ENCODE results near the gene FAR2. TPM values are rescaled to one million over a fixed set of nuclear protein-coding genes. Genes with fewer than 3 reads are reported as not detected.

FAR2 gene
- 10 to 100 TPM; 13.2 to 27.4 (median 22.8) TPM for total RNA-seq

- no peak for TF ChIP-seq CTCF (IDR thresholded peaks at IDR 0.05; ENCODE audit: low read depth)
Measured at GRCh38 chr12:29148911-29149690, at the start of gene FAR2. TSS of gene FAR2 (plus strand) at chr12:29149278. CDS start at chr12:29270450, 121,172 bp downstream.

- no peak for TF ChIP-seq CTCF (IDR thresholded peaks at IDR 0.05; ENCODE audit: low read depth)
Measured at GRCh38 chr12:29102741-29103140, 46.3 kb upstream of the FAR2 start.

DNA sequence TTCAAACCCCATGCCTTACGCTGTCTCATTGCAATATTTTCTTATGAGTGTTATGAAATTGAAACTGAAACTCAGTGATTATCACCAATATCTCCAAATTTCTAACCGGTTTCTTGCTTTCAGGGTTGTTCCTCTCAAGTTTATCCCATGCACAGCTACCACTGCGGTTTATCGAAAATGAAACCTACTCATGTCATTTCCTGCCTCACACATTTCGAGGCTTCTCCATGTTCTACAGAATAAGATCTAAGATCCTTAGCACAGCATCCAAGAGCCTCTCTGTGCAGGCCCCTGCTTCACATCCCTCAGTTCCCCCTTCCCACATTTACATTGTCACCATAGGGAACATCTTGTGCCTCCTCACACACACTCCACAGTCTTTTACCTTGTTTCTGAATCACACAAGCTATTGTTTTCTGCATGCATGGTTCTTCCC, 45.5 kb upstream of the FAR2 start:
- no peak for TF ChIP-seq CTCF (IDR thresholded peaks at IDR 0.05; ENCODE audit: low read depth)

GRCh38 chr12:29104516-29104915, 44.6 kb upstream of the FAR2 start:
- TF ChIP-seq CTCF (IDR thresholded peaks at IDR 0.05; ENCODE audit: low read depth) = no peak

DNA sequence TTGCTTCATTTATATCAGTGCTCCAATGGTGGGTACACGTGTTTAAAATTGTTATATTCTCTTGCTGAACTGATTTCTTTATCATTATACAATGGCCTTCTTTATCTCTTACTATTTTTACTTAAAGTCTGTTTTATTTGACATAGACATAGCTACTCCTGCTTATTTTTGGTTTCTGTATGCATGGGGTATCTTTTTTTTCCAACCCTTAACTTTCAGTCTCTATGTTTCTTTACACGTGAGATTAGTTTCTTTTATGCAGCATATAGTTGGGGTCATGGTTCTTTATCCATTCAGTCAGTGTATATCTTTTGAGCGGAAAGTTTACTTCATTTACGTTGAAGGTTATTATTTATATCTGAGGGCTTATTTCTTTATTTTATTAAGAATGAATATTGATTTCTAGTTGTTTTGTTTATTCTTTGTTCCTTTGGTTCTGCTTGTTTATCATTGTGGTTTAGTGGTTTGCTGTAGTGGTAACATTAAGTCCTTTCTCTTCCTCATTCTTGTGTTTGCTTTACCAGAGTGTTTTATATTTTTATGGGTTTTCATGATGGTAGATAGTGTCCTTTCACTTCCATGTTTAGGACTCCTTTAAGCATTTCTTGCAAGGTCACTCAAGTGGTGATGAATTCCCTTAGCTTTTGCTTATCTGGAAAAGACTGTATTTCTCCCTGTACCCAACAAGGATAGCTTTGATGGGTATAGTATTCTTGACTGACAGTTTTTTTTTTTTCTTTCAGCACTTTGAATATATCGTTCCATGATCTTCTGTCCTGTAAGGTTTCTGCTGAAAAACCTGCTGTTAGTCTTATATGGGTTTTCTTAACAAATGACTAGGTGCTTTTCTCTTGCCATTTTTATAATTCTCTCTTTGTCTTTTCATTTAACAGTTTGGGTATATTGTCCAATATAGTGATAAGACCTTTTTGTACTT, 38.3 kb upstream of the FAR2 start:
- no peak for TF ChIP-seq CTCF (IDR thresholded peaks at IDR 0.05; ENCODE audit: low read depth)

GRCh38 chr12:29113101-29113500, 36.0 kb upstream of the FAR2 start:
- no peak for TF ChIP-seq CTCF (IDR thresholded peaks at IDR 0.05; ENCODE audit: low read depth)

DNA sequence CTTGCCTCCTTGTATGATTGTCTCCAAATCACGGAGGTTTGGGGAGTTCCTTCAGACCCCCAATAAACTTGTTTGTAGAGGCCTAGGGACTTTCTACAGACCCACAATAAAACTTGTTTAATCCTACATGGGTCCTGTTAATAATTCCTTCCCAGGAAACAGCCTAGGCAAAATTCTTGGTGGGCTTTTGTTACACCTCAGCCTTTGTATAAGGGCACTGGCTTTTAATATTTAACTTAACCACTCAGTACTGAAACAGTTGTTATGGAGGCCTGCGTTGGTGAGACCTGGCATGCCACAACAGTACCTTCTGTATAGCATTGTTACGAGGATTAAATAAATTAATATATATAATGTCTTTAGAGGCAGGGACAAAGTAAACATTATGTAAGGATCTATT, 32.7 kb upstream of the FAR2 start:
- no peak for TF ChIP-seq CTCF (IDR thresholded peaks at IDR 0.05; ENCODE audit: low read depth)

All from subcutaneous adipose tissue (tissue), 4 donors.